ENCODE results near the gene PROSER3. TPM values are rescaled to one million over a fixed set of nuclear protein-coding genes. Genes with fewer than 3 reads are reported as not detected.

The PROSER3 gene
- total RNA-seq, 1 donor: 5.8 TPM

DNA sequence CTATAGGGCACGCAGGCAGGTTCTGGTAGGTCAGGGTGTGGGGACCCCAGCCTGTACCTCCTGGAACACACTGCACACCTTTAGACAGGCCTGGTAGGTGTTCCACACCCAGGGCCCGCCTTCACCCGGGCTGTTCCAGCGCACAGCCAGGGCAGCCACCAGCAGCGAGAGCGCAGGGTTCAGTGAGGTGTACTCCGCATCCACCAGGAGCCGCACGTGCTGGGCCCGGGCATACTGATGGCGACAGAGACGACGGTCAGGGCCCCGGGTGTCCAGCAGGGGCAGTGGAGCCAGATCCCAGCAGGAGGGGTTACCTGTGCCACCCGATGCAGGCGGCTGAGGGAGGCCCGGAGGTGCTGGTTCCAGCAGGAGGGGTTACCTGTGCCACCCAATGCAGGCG, 48.6 kb downstream of the PROSER3 start:
- Histone ChIP-seq H3K27ac (ENCODE audit: low read depth, low read length) (no peak overlapping the region), H3K9me3 (ENCODE audit: low read depth, low read length) (no peaks in the 10 kb centered on the region), H3K4me1 (ENCODE audit: insufficient read depth, low read length) (no peaks in the 10 kb centered on the region), H3K36me3 (ENCODE audit: insufficient read depth, low read length) (no peaks in the 10 kb centered on the region), H3K4me2 (ENCODE audit: insufficient read depth, low read length) (no peak overlapping the region), H4K20me1 (ENCODE audit: insufficient read depth, low read length) (no peaks in the 10 kb centered on the region), H3K4me3 (ENCODE audit: insufficient read depth, low read length) (no peak overlapping the region), H3K79me2 (ENCODE audit: insufficient read depth, low read length) (no peaks in the 10 kb centered on the region), H3K27me3 (ENCODE audit: insufficient read depth, low read length) (peaks cover 6% of the 10 kb centered on the region), H2AFZ (ENCODE audit: low read length) (no peak overlapping the region)
- peak; percentile 66 for DNase-seq (ENCODE audit: insufficient read length, low spot score, missing footprints)
- TF ChIP-seq, protein P1, sequence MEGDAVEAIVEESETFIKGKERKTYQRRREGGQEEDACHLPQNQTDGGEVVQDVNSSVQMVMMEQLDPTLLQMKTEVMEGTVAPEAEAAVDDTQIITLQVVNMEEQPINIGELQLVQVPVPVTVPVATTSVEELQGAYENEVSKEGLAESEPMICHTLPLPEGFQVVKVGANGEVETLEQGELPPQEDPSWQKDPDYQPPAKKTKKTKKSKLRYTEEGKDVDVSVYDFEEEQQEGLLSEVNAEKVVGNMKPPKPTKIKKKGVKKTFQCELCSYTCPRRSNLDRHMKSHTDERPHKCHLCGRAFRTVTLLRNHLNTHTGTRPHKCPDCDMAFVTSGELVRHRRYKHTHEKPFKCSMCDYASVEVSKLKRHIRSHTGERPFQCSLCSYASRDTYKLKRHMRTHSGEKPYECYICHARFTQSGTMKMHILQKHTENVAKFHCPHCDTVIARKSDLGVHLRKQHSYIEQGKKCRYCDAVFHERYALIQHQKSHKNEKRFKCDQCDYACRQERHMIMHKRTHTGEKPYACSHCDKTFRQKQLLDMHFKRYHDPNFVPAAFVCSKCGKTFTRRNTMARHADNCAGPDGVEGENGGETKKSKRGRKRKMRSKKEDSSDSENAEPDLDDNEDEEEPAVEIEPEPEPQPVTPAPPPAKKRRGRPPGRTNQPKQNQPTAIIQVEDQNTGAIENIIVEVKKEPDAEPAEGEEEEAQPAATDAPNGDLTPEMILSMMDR (IDR thresholded peaks at IDR 0.05; ENCODE audit: extremely low read depth, low read depth, low read length): no peak

DNA sequence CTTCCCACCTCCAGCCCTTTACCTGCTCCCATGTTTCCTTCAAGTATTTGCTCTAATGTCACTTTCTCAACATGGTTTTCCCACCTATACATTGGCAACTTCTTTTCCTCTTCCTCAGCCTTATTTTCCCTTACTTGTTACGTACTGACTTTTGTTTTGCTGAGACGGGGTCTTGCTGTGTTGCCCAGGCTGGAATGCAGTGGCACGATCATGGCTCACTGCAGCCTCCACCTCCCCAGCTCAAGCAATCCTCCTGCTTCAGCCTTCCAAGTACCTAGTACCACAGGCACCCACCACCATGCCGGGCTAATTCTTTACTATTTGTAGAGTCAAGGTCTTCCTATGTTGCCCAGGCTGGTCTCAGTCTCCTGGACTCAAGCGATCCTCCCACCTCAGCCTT, 49.7 kb downstream of the PROSER3 start:
- H3K27me3 ChIP-seq (ENCODE audit: insufficient read depth, low read length): peaks cover 6% of the 10 kb centered on the region
- H3K4me2 ChIP-seq (ENCODE audit: insufficient read depth, low read length): no peak overlapping the region
- TF ChIP-seq, protein P1 (IDR thresholded peaks at IDR 0.05; ENCODE audit: extremely low read depth, low read depth, low read length): no peak
- no peaks in the 10 kb centered on the region for H3K79me2 ChIP-seq (ENCODE audit: insufficient read depth, low read length)
- no peak overlapping the region for H3K4me3 ChIP-seq (ENCODE audit: insufficient read depth, low read length)
- no peaks in the 10 kb centered on the region for H3K9me3 ChIP-seq (ENCODE audit: low read depth, low read length)
- H4K20me1 ChIP-seq (ENCODE audit: insufficient read depth, low read length): no peaks in the 10 kb centered on the region
- no peak overlapping the region for H2AFZ ChIP-seq (ENCODE audit: low read length)
- H3K36me3 ChIP-seq (ENCODE audit: insufficient read depth, low read length): no peaks in the 10 kb centered on the region
- peak; percentile 49 for DNase-seq (ENCODE audit: insufficient read length, low spot score, missing footprints)
- no peak overlapping the region for H3K27ac ChIP-seq (ENCODE audit: low read depth, low read length)
- H3K4me1 ChIP-seq (ENCODE audit: insufficient read depth, low read length): no peaks in the 10 kb centered on the region

DNA sequence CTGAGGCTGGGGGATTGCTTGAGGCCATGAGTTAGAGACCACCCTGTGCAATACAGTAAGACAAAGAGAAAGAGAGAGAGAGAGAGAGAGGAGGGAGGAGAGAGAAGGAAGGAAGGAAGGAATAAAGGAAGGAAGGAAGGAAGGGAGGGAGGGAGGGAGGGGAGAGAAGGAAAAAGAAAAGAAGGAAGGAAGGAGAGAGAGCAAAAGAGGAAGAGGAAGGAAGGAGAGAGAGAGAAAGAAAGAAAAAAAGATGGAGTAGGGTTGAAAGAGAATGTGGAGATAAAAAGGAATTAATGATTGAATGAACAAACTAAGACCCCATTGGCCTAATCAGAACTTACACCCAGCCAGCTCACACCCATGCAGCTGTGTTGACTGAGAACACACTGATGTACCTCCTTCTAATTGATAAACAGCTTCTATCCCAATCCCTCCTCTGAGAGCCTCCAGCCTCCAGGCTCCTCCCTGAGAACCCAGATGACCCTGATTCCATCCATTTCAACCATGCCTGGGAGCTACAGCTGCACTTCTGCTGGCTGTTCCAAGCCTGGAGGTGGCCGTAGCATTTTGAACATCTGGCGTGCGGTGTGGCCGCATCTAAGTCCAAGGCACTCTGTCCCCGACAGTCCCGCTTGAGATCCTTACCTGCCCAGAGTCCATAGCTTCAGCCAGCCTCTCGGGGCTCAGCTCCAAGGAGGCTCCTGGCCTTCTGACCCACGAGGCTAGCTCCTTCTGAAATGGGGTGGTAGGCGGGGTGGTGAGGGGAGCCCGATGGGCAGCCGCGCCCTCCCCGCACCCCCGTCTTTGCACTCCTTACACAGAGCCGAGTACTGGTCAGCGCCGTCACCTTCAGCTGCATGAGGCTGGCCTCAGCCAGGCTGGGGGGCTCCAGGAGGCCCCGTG, 53.6 kb downstream of the PROSER3 start:
- H4K20me1 ChIP-seq (ENCODE audit: insufficient read depth, low read length): no peaks in the 10 kb centered on the region
- no peaks in the 10 kb centered on the region for H3K79me2 ChIP-seq (ENCODE audit: insufficient read depth, low read length)
- no peak overlapping the region for H3K27ac ChIP-seq (ENCODE audit: low read depth, low read length)
- peaks cover 6% of the 10 kb centered on the region for H3K27me3 ChIP-seq (ENCODE audit: insufficient read depth, low read length)
- no peaks in the 10 kb centered on the region for H3K4me1 ChIP-seq (ENCODE audit: insufficient read depth, low read length)
- no peaks in the 10 kb centered on the region for H3K9me3 ChIP-seq (ENCODE audit: low read depth, low read length)
- H3K4me2 ChIP-seq (ENCODE audit: insufficient read depth, low read length): no peak overlapping the region
- DNase-seq (ENCODE audit: insufficient read length, low spot score, missing footprints): no peak
- no peak overlapping the region for H3K4me3 ChIP-seq (ENCODE audit: insufficient read depth, low read length)
- TF ChIP-seq, protein P1 (IDR thresholded peaks at IDR 0.05; ENCODE audit: extremely low read depth, low read depth, low read length): no peak
- H3K36me3 ChIP-seq (ENCODE audit: insufficient read depth, low read length): no peaks in the 10 kb centered on the region
- H2AFZ ChIP-seq (ENCODE audit: low read length): no peak overlapping the region

DNA sequence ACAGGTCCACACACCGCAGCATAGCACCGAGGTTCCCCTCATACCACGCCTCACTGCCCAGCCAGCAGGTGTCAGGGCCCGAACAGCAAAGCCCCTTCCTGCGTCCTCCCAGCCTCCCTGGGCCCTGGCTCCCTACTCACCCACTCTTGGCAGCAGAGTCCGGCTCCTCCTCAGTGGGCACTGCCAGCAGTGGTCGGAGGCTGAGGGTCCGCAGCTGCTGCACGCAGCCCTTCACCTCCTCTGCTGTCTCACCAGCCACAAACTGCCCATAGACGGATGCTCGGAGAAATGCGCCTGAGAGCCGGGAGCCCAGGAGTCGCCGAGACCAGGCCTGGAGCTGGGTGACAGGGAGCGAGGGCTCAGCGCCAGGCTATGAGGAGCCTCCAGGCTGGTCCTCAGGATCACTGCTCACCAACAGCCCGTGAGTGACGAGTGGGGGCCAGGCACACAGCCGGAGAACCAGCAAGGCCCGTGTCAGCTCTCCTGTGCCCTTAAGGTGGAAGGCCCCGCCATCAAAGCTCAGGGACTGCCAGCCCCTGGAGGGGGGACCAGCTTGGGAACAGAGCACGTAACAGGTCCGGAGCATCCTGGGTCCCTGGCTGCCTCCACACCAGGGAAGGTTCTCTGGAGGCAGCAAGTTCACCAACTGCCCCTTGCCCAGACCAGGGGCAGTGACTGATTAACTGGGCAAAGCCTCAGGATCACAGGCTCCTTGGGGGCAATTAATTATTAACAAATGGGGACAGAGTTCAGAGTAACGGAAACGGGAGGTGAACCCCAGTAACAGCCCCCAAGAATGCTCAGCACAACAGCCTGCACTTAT, 54.5 kb downstream of the PROSER3 start, which contains the start of gene PRODH2:
TSS of gene PRODH2 (minus strand) at position 626 of the 823 bp plus-strand sequence. CDS start at position 586, 40 bp downstream.
- no peak for DNase-seq (ENCODE audit: insufficient read length, low spot score, missing footprints)
- Histone ChIP-seq H3K4me3 (ENCODE audit: insufficient read depth, low read length) (no peak within 1 kb of the TSS), H3K4me1 (ENCODE audit: insufficient read depth, low read length) (no peaks in the 10 kb centered on the region), H3K4me2 (ENCODE audit: insufficient read depth, low read length) (no peak within 1 kb of the TSS), H2AFZ (ENCODE audit: low read length) (no peak within 1 kb of the TSS), H3K27me3 (ENCODE audit: insufficient read depth, low read length) (peaks cover 6% of the 10 kb centered on the region), H3K79me2 (ENCODE audit: insufficient read depth, low read length) (no peaks in the 10 kb centered on the region), H3K36me3 (ENCODE audit: insufficient read depth, low read length) (no peaks in the 10 kb centered on the region), H3K9me3 (ENCODE audit: low read depth, low read length) (no peaks in the 10 kb centered on the region), H4K20me1 (ENCODE audit: insufficient read depth, low read length) (no peaks in the 10 kb centered on the region), H3K27ac (ENCODE audit: low read depth, low read length) (no peak within 1 kb of the TSS)
- TF ChIP-seq, protein P1 (IDR thresholded peaks at IDR 0.05; ENCODE audit: extremely low read depth, low read depth, low read length): no peak

All from osteoblast (primary cell).